Testis (tissue), 3 donors: Measurements from ENCODE around the gene DGKD. TPM values are rescaled to one million over a fixed set of nuclear protein-coding genes. Genes with fewer than 3 reads are reported as not detected.

Experiments
- DNase-seq: peaks from one replicate; pipeline ENCODE4 v3.0.0-alpha.2; 2019
- H3K27ac ChIP-seq, 2 donors: fragments of 200-600 bp; sonication (generic); one replicate each; pipeline ENCODE4 v1.5.1; 2019
- H3K27me3 ChIP-seq: fragments of 200-600 bp; sonication (generic); one replicate; pipeline ENCODE4 v1.5.1; 2019
- H3K36me3 ChIP-seq: fragments of 200-600 bp; sonication (generic); one replicate; pipeline ENCODE4 v1.5.1; 2017; ENCODE audit warnings: low read depth; ENCODE audit errors: missing control alignments
- H3K4me1 ChIP-seq: fragments of 200-600 bp; sonication (generic); one replicate; pipeline ENCODE4 v1.5.1; 2019
- H3K4me3 ChIP-seq, 2 donors: fragments of 200-600 bp; sonication (generic); one replicate each; pipeline ENCODE4 v1.5.1; 2017 to 2019
- H3K9me3 ChIP-seq: fragments of 200-600 bp; sonication (generic); one replicate; pipeline ENCODE4 v1.5.1; 2017
- POLR2A ChIP-seq: fragments of 450-650 bp; IDR thresholded peaks from one replicate; pipeline ENCODE4 v1.6.1; 2017; ENCODE audit warnings: antibody characterized with exemption, mild to moderate bottlenecking, moderate library complexity
- WGBS, 2 donors: methylation state at CpG; one replicate each; pipeline ENCODE4 v1.1.5; 2018; 5-methylcytosine and 5-hydroxymethylcytosine counted together
- intact Hi-C: fragments of 100-400 bp; cut with DNase I; formaldehyde crosslinking; loops from one replicate; pipeline ENCODE4 v1.15.1; 2023; ENCODE audit warnings: low total_unique reads
- polyA plus RNA-seq: library from polyadenylated mRNA; stranded (reverse); fragments of 350-450 nt; fragmentation: Illumina TruSeq; extraction: RNeasy Lipid Tissue Mini Kit (QIAGEN cat#74804); gene quantifications from one replicate; pipeline ENCODE4 v1.2.3, GENCODE V29; 2014; ENCODE audit warnings: low read depth, low replicate concordance; ENCODE audit not compliant: insufficient read depth
- total RNA-seq, 2 donors: library from RNA; depleted of rRNA; stranded (reverse); fragments of >200 nt; gene quantifications; one replicate each; pipeline ENCODE4 v1.2.3, GENCODE V29; 2016
- TF ChIP-seq, protein P1 (sequence below), 3 experiments: fragments of 450-650 bp in 2 of 3; fragments of 200-600 bp in 1 of 3; sonication (generic) in 1 of 3; IDR thresholded peaks; one replicate each; pipeline ENCODE4 v1.5.1; 2016 to 2019; ENCODE audit warnings: antibody characterized with exemption in 3 of 3, mild to moderate bottlenecking in 2 of 3, moderate library complexity in 1 of 3

DGKD gene
- total and polyA plus RNA-seq, 3 donors from 2014 or later, result 65.1 to 80.1 (median 66.7) TPM

DNA sequence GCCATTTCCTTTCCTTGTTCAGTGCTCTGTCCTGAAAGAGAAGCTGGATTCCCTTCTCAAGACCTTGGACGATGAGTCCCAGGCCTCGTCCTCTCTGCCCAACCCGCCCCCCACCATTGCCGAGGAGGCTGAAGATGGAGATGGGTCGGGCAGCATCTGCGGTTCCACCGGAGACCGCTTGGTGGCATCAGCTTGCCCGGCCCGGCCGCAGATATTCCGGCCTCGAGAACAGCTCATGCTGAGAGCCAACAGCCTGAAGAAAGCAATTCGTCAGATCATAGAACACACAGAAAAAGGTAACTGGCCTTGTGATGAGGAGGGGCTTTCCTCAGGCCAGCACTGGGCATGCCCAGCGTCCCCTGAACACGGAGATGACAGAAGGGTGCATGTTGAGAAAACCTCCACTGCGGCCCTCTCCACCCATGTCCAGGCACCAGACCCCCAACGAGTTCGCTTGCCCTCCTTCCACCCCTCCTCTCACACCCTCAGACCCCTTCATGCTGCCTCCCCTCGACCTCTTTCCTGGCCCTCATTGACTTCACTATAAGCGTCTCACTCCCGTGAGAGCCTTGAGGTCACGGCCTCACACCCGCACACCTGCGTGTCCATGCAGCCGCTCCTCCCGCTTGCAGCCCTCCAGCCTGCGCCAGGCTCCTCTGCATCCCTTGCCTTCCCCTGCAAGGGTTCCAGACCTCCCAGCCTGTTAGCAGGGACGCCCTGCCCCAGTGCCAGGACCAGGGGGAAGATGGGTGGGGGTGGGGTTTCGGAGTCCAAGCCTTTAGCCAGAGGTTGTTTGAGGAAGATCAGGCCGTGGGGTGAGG lies 95.0 kb downstream of the DGKD start:
- H3K36me3 ChIP-seq, result no peaks in the 10 kb centered on the region
- intact Hi-C loops, result no loop called here
- 73 to 77% methylated on average over 28 to 30 of the region's 31 CpGs for WGBS, 2 donors

GRCh38 chr2:233449921-233450863 lies 95.9 kb downstream of the DGKD start:
- peaks cover 14% of the 10 kb centered on the region for H3K4me1 ChIP-seq
- no peak overlapping the region for H3K27ac ChIP-seq
- WGBS, 2 donors, result 94 to 97% methylated on average over 29 to 30 of the region's 33 CpGs
- no peak overlapping the region for H3K4me3 ChIP-seq
- no peaks in the 10 kb centered on the region for H3K36me3 ChIP-seq
- intact Hi-C loops, result no loop called here
- no peak for DNase-seq
- TF ChIP-seq, protein P1, sequence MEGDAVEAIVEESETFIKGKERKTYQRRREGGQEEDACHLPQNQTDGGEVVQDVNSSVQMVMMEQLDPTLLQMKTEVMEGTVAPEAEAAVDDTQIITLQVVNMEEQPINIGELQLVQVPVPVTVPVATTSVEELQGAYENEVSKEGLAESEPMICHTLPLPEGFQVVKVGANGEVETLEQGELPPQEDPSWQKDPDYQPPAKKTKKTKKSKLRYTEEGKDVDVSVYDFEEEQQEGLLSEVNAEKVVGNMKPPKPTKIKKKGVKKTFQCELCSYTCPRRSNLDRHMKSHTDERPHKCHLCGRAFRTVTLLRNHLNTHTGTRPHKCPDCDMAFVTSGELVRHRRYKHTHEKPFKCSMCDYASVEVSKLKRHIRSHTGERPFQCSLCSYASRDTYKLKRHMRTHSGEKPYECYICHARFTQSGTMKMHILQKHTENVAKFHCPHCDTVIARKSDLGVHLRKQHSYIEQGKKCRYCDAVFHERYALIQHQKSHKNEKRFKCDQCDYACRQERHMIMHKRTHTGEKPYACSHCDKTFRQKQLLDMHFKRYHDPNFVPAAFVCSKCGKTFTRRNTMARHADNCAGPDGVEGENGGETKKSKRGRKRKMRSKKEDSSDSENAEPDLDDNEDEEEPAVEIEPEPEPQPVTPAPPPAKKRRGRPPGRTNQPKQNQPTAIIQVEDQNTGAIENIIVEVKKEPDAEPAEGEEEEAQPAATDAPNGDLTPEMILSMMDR (IDR thresholded peaks at IDR 0.05), result no peak
- no peak for TF ChIP-seq POLR2A
- no peaks in the 10 kb centered on the region for H3K27me3 ChIP-seq
- H3K9me3 ChIP-seq, result no peaks in the 10 kb centered on the region

More for the DNA sequence above, 95.0 kb downstream of the DGKD start:
- Histone ChIP-seq H3K4me1 (peaks cover 14% of the 10 kb centered on the region), H3K9me3 (no peaks in the 10 kb centered on the region), H3K27ac (no peak overlapping the region), H3K27me3 (no peaks in the 10 kb centered on the region), H3K4me3 (no peak overlapping the region)
- peak; percentile 70 for DNase-seq
- TF ChIP-seq, protein P1 (IDR thresholded peaks at IDR 0.05), result peak; percentile 48 to 70 (median 61)
- no peak for TF ChIP-seq POLR2A

GRCh38 chr2:233450864-233451575 lies 96.7 kb downstream of the DGKD start:
- no peak for DNase-seq
- no peaks in the 10 kb centered on the region for H3K27me3 ChIP-seq
- intact Hi-C loops, result no loop called here
- 95 to 96% methylated on average over 22 of the region's 22 CpGs for WGBS, 2 donors
- TF ChIP-seq POLR2A, result no peak
- TF ChIP-seq, protein P1 (IDR thresholded peaks at IDR 0.05), result no peak
- no peaks in the 10 kb centered on the region for H3K36me3 ChIP-seq
- H3K4me1 ChIP-seq, result peaks cover 14% of the 10 kb centered on the region
- no peak overlapping the region for H3K4me3 ChIP-seq
- H3K27ac ChIP-seq, result no peak overlapping the region
- H3K9me3 ChIP-seq, result no peaks in the 10 kb centered on the region

DNA sequence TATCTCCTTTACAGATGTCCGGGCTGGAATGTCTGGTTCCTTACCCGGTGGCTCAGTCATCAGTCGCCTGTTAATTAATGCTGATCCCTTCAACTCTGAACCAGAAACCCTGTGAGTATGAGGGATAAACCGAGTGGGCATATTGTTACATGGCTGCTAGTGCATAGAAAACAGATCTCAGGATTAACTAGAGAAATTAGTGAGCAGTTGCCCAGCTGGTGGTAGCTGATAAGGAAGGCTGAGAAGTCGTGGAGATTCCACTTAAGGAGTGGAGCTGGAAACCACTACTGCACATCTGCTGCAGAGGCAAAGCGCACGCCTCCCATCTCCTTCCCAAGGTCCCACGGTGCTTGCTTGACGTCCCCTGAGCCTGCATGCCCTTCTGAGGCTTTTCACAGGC lies 97.7 kb downstream of the DGKD start:
- H3K4me1 ChIP-seq, result peaks cover 14% of the 10 kb centered on the region
- intact Hi-C loops, result no loop called here

More for the DNA sequence above, 97.7 kb downstream of the DGKD start:
- Histone ChIP-seq H3K36me3 (no peaks in the 10 kb centered on the region), H3K27ac (no peak overlapping the region), H3K4me3 (no peak overlapping the region), H3K9me3 (no peaks in the 10 kb centered on the region), H3K27me3 (no peaks in the 10 kb centered on the region)
- 79 to 84% methylated on average over 9 of the region's 9 CpGs for WGBS, 2 donors
- TF ChIP-seq, protein P1 (IDR thresholded peaks at IDR 0.05), result no peak
- TF ChIP-seq POLR2A, result no peak
- no peak for DNase-seq
